Neural progenitor cell (in vitro differentiated cells): Measurements from ENCODE around the gene BRD8. TPM values are rescaled to one million over a fixed set of nuclear protein-coding genes. Genes with fewer than 3 reads are reported as not detected.

Source experiments
- DNase-seq: peaks from one replicate; pipeline ENCODE4 v3.0.0-alpha.2; 2016; ENCODE audit warnings: low spot score
- H2AFZ ChIP-seq: fragments of 200-600 bp; sonication (generic); replicated peaks from 2 replicates; pipeline ENCODE4 v1.6.1; 2016; ENCODE audit warnings: antibody characterized with exemption
- H3F3A ChIP-seq: fragments of 200-600 bp; sonication (generic); 2 replicates; pipeline ENCODE4 v1.6.1; 2016; ENCODE audit warnings: antibody characterized with exemption, low read depth
- H3K27ac ChIP-seq: fragments of 200-600 bp; sonication (generic); 2 replicates; pipeline ENCODE4 v1.5.1; 2016; ENCODE audit warnings: mild to moderate bottlenecking
- H3K27me3 ChIP-seq: fragments of 200-600 bp; sonication (generic); 2 replicates; pipeline ENCODE4 v1.6.1; 2016; ENCODE audit warnings: mild to moderate bottlenecking, moderate library complexity
- H3K36me3 ChIP-seq: fragments of 200-600 bp; sonication (generic); 2 replicates; pipeline ENCODE4 v1.5.1; 2016
- H3K4me1 ChIP-seq: fragments of 200-600 bp; sonication (generic); 2 replicates; pipeline ENCODE4 v1.6.1; 2016; ENCODE audit warnings: mixed run types
- H3K4me2 ChIP-seq: fragments of 200-600 bp; sonication (generic); 2 replicates; pipeline ENCODE4 v1.6.1; 2016
- H3K4me3 ChIP-seq: fragments of 200-600 bp; sonication (generic); 2 replicates; pipeline ENCODE4 v1.5.1; 2016
- H3K79me2 ChIP-seq: fragments of 200-600 bp; sonication (generic); 2 replicates; pipeline ENCODE4 v1.6.1; 2016; ENCODE audit warnings: low read depth
- H3K9ac ChIP-seq: fragments of 200-600 bp; sonication (generic); 2 replicates; pipeline ENCODE4 v1.6.1; 2016
- H3K9me3 ChIP-seq: fragments of 200-600 bp; sonication (generic); 2 replicates; pipeline ENCODE4 v1.5.1; 2016; ENCODE audit warnings: low read depth
- H4K20me1 ChIP-seq: fragments of 200-600 bp; sonication (generic); 2 replicates; pipeline ENCODE4 v1.6.1; 2016; ENCODE audit warnings: low read depth
- H3K27ac Mint-ChIP-seq: 3 replicates; pipeline ENCODE4 v1.8.0; 2021; ENCODE audit warnings: mixed read lengths
- H3K27me3 Mint-ChIP-seq: 2 replicates; pipeline ENCODE4 v1.8.0; 2022; ENCODE audit warnings: low read depth, mild to moderate bottlenecking, inconsistent platforms, moderate library complexity, mixed read lengths; ENCODE audit not compliant: insufficient read depth
- H3K36me3 Mint-ChIP-seq: 3 replicates; pipeline ENCODE4 v1.8.0; 2021; ENCODE audit warnings: mixed read lengths
- H3K4me1 Mint-ChIP-seq: 3 replicates; pipeline ENCODE4 v1.8.0; 2021; ENCODE audit warnings: mixed read lengths
- H3K4me3 Mint-ChIP-seq: 3 replicates; pipeline ENCODE4 v1.8.0; 2021; ENCODE audit warnings: mild to moderate bottlenecking, moderate library complexity, mixed read lengths
- H3K9me3 Mint-ChIP-seq: 3 replicates; pipeline ENCODE4 v1.8.0; 2020; ENCODE audit warnings: mixed read lengths
- CTCF ChIP-seq: fragments of 200-600 bp; sonication (generic); IDR thresholded peaks from 2 replicates; pipeline ENCODE4 v1.5.1; 2017; ENCODE audit warnings: antibody characterized with exemption, mild to moderate bottlenecking
- EZH2 ChIP-seq: fragments of 200-600 bp; sonication (generic); IDR thresholded peaks from 2 replicates; pipeline ENCODE4 v1.6.1; 2017; ENCODE audit warnings: antibody characterized with exemption, mild to moderate bottlenecking, moderate library complexity
- EZH2phosphoT487 ChIP-seq: fragments of 200-600 bp; sonication (generic); IDR thresholded peaks from 2 replicates; pipeline ENCODE4 v1.6.1; 2017; ENCODE audit warnings: antibody characterized with exemption
- small RNA-seq: library from RNA; depleted of rRNA; stranded (forward); fragments of <200 nt; gene quantifications from one replicate; pipeline ENCODE3, GENCODE V24; 2015
- total RNA-seq: library from RNA; depleted of rRNA; stranded (reverse); fragments of >200 nt; gene quantifications from 2 replicates; pipeline ENCODE4 v1.2.3, GENCODE V29; 2015; ENCODE audit warnings: low replicate concordance

Gene BRD8
- total RNA-seq, 1 donor from 2014 or later = 150 TPM

- H3K27me3 Mint-ChIP-seq = peaks cover 5% of the 10 kb centered on the region
- H3K27ac ChIP-seq = no peak overlapping the region
- no peak overlapping the region for H3K4me2 ChIP-seq
- no peaks in the 10 kb centered on the region for H3K36me3 ChIP-seq
- peaks cover 16% of the 10 kb centered on the region for H3K4me1 Mint-ChIP-seq
- H3K36me3 Mint-ChIP-seq = no peaks in the 10 kb centered on the region
- H3K27me3 ChIP-seq = peaks cover 14% of the 10 kb centered on the region
- no peaks in the 10 kb centered on the region for H4K20me1 ChIP-seq
- DNase-seq = no peak
- peaks cover 15% of the 10 kb centered on the region for H3K4me1 ChIP-seq
- no peaks in the 10 kb centered on the region for H3K9me3 Mint-ChIP-seq
- TF ChIP-seq CTCF (no peak), EZH2 (no peak), EZH2phosphoT487 (no peak)
- H3K9ac ChIP-seq = no peak overlapping the region
- H3F3A ChIP-seq = peaks cover 5% of the 10 kb centered on the region
- H3K4me3 Mint-ChIP-seq = no peak overlapping the region
- no peak overlapping the region for H3K4me3 ChIP-seq
- no peak overlapping the region for H2AFZ ChIP-seq
- no peaks in the 10 kb centered on the region for H3K79me2 ChIP-seq
- H3K9me3 ChIP-seq = no peaks in the 10 kb centered on the region
- no peak overlapping the region for H3K27ac Mint-ChIP-seq
Measured at GRCh38 chr5:138091685-138092084, 86.7 kb downstream of the BRD8 start.

Small RNA genes lying within 50 kb of the gene (small RNA-seq; reads per million reads assigned to genes)
- gene RNU6-460P (not detected), gene RNU6-888P (0.07 reads per million)

Other genes with a start within 250 kb of the BRD8 start
- gene FAM13B, start 145.6 kb downstream of the BRD8 start, total RNA-seq = 25.4 and 41.7 TPM in 2 replicates
- gene WNT8A, start 94.6 kb downstream of the BRD8 start, total RNA-seq = 0.25 TPM in 1 of 2 replicates, not detected in the other
- gene NME5, start 39.2 kb downstream of the BRD8 start, total RNA-seq = 6.7 and 8.0 TPM in 2 replicates
- 128 and 158 TPM in 2 replicates for gene KIF20A, start 482 bp upstream of the BRD8 start, total RNA-seq
- 62.8 and 83.3 TPM in 2 replicates for gene CDC23, start 34.7 kb upstream of the BRD8 start, total RNA-seq
- not detected in 2 replicates for gene GFRA3, start 96.0 kb upstream of the BRD8 start, total RNA-seq
- gene CDC25C, start 153.2 kb upstream of the BRD8 start, total RNA-seq = 45.8 and 48.6 TPM in 2 replicates
- gene FAM53C, start 159.6 kb upstream of the BRD8 start, total RNA-seq = 68.0 and 72.5 TPM in 2 replicates
- gene KDM3B, start 174.1 kb upstream of the BRD8 start, total RNA-seq = 130 and 136 TPM in 2 replicates